H1 (cell line): Measurements from ENCODE around the gene COLEC12.
A peak's percentile ranks its signal among the peaks of the same experiment; 100 is the strongest.

Source experiments
- CEBPB ChIP-seq: IDR thresholded peaks from 2 replicates; pipeline ENCODE4 v1.6.1; 2012; ENCODE audit warnings: low read depth, low read length
- CHD1 ChIP-seq: IDR thresholded peaks from 2 replicates; pipeline ENCODE4 v1.6.1; 2012; ENCODE audit warnings: low read depth, low read length, improper control_type of control experiment
- CHD2 ChIP-seq: IDR thresholded peaks from 2 replicates; pipeline ENCODE4 v1.6.1; 2012; ENCODE audit warnings: low read length, improper control_type of control experiment
- CHD7 ChIP-seq: fragments of 300-600 bp; sonication (generic); IDR thresholded peaks from 2 replicates; pipeline ENCODE4 v1.7.1; 2012; ENCODE audit warnings: low read length, moderate library complexity, mild to moderate bottlenecking, inconsistent platforms; ENCODE audit not compliant: insufficient replicate concordance
- CTCF ChIP-seq, 3 experiments: IDR thresholded peaks; 1 replicate in 2 of 3; 2 replicates in 1 of 3; pipeline versions ENCODE4 v1.5.1 to v1.6.1; 2011; ENCODE audit warnings: low read length in 3 of 3, mild to moderate bottlenecking in 3 of 3, inconsistent platforms in 2 of 3, low read depth in 1 of 3, moderate library complexity in 1 of 3; ENCODE audit not compliant: insufficient read depth in 1 of 3; ENCODE audit errors: control extremely low read depth in 1 of 3
- MAX ChIP-seq: IDR thresholded peaks from 2 replicates; pipeline ENCODE4 v1.6.1; 2012; ENCODE audit warnings: inconsistent platforms
- POLR2A ChIP-seq, 2 experiments: IDR thresholded peaks; 1 replicate in 1 of 2; 2 replicates in 1 of 2; pipeline ENCODE4 v1.6.1; 2011; ENCODE audit warnings: low read depth in 2 of 2, low read length in 2 of 2, mild to moderate bottlenecking in 2 of 2; ENCODE audit errors: control extremely low read depth in 1 of 2
- RAD21 ChIP-seq, 2 experiments: IDR thresholded peaks in 1 of 2; conservative IDR thresholded peaks in 1 of 2; 2 replicates each; pipeline ENCODE4 v1.6.1; 2011; ENCODE audit warnings: low read depth in 2 of 2, low read length in 2 of 2, improper control_type of control experiment in 1 of 2, inconsistent platforms in 1 of 2, mild to moderate bottlenecking in 1 of 2, moderate library complexity in 1 of 2
- USF2 ChIP-seq: IDR thresholded peaks from 2 replicates; pipeline ENCODE4 v1.6.1; 2011; ENCODE audit warnings: low read length, improper control_type of control experiment

- TF ChIP-seq MAX: no peak
- TF ChIP-seq POLR2A (IDR thresholded peaks at IDR 0.05; ENCODE audit: control extremely low read depth in 1 of 2, low read depth in 2 of 2, low read length in 2 of 2): no peak
- TF ChIP-seq CTCF (IDR thresholded peaks at IDR 0.05; ENCODE audit: control extremely low read depth in 1 of 3, insufficient read depth in 1 of 3, low read depth in 1 of 3, low read length in 3 of 3): peak in 1 of 3 experiments; percentile 9; a peak in 2 of 4 replicates
- TF ChIP-seq RAD21 (IDR thresholded peaks at IDR 0.05 in 1 of 2, conservative IDR thresholded peaks at IDR 0.05 in 1 of 2; ENCODE audit: low read depth in 2 of 2, low read length in 2 of 2): no peak; a peak in 1 of 4 replicates
- TF ChIP-seq CHD7: no peak
- TF ChIP-seq CHD2: no peak
- TF ChIP-seq CEBPB: no peak
- TF ChIP-seq CHD1: no peak
- TF ChIP-seq USF2: no peak
Measured at GRCh38 chr18:499776-500631, 497 bp downstream of the COLEC12 start.
